HFFc6 (cell line): ENCODE results near the gene PGPEP1. TPM values are rescaled to one million over a fixed set of nuclear protein-coding genes. Genes with fewer than 3 reads are reported as not detected.

ENCODE experiments used
- DNase-seq: peaks from one replicate; pipeline ENCODE4 v3.0.0-alpha.2; 2018
- H3K27ac Mint-ChIP-seq: 2 replicates; pipeline ENCODE4 v1.8.0; 2020; ENCODE audit warnings: mild to moderate bottlenecking, mixed read lengths
- H3K27me3 Mint-ChIP-seq: 2 replicates; pipeline ENCODE4 v1.8.0; 2021; ENCODE audit warnings: mild to moderate bottlenecking, moderate library complexity, mixed read lengths; ENCODE audit not compliant: insufficient read depth
- H3K36me3 Mint-ChIP-seq: 2 replicates; pipeline ENCODE4 v1.8.0; 2021; ENCODE audit warnings: low read depth, mixed read lengths
- H3K4me1 Mint-ChIP-seq: 2 replicates; pipeline ENCODE4 v1.8.0; 2020; ENCODE audit warnings: low read depth, mixed read lengths
- H3K4me3 Mint-ChIP-seq: 2 replicates; pipeline ENCODE4 v1.8.0; 2020; ENCODE audit warnings: mild to moderate bottlenecking, moderate library complexity, mixed read lengths
- H3K9me3 Mint-ChIP-seq: 2 replicates; pipeline ENCODE4 v1.8.0; 2020; ENCODE audit warnings: mild to moderate bottlenecking, mixed read lengths
- total RNA-seq, 6 experiments: library from RNA; stranded (reverse); fragmentation: NEBNext Ultra II Directional; extraction: Animal tissue kit (Norgen Biotek cat#: 25700); gene quantifications; 2 replicates in 1 of 6; 3 replicates in 5 of 6; pipeline ENCODE4 v1.2.3, GENCODE V29; 2021
- TF ChIP-seq, protein P1 (sequence below): fragments of 200-600 bp; sonication (generic); IDR thresholded peaks from 2 replicates; pipeline ENCODE4 v1.5.0; 2021; ENCODE audit warnings: antibody characterized with exemption, mild to moderate bottlenecking

The PGPEP1 gene
- total RNA-seq, 6 experiments from 2014 or later, result 30.5 to 54.1 (median 32.4) TPM

DNA sequence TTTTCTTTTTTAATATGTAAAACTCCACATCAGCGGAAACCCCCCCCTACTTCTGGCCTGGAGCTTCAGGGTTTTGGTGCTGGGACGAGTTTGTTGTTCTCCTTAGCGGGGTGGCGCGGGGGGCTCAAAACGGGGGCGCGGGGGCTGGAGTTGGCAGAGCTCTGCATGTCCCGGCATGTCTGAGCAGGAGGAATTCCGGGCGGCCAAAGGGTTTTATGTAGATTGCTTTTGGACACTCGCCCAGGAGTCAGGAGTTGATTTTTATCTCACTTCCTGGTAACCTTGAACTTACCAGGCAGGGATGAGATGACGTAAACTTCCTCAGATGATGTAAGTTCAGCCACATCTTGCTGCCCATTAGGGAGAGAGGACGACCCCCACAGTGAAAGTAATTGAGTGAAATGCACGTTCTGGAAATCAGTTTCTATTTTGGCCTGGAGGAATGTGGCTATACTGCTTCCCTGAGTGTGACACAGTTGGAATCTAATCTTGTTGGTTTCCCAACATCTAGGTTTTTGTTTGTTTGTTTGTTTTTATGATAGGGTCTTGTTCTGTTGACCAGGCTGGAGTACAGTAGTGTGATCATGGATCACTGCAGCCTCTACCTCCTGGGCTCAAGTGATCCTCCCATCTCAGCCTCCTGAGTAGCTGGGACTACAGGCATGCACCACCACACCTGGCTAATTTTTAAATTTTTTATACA lies 24.6 kb downstream of the PGPEP1 start:
- TF ChIP-seq, protein P1, sequence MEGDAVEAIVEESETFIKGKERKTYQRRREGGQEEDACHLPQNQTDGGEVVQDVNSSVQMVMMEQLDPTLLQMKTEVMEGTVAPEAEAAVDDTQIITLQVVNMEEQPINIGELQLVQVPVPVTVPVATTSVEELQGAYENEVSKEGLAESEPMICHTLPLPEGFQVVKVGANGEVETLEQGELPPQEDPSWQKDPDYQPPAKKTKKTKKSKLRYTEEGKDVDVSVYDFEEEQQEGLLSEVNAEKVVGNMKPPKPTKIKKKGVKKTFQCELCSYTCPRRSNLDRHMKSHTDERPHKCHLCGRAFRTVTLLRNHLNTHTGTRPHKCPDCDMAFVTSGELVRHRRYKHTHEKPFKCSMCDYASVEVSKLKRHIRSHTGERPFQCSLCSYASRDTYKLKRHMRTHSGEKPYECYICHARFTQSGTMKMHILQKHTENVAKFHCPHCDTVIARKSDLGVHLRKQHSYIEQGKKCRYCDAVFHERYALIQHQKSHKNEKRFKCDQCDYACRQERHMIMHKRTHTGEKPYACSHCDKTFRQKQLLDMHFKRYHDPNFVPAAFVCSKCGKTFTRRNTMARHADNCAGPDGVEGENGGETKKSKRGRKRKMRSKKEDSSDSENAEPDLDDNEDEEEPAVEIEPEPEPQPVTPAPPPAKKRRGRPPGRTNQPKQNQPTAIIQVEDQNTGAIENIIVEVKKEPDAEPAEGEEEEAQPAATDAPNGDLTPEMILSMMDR, result no peak
- H3K9me3 Mint-ChIP-seq, result no peaks in the 10 kb centered on the region
- peaks cover 39% of the 10 kb centered on the region for H3K36me3 Mint-ChIP-seq
- H3K4me1 Mint-ChIP-seq, result peaks cover 41% of the 10 kb centered on the region
- peak overlapping the region; percentile 98 for H3K27ac Mint-ChIP-seq
- DNase-seq, result peak; percentile 98
- peak overlapping the region; percentile 59 for H3K4me3 Mint-ChIP-seq
- H3K27me3 Mint-ChIP-seq, result peaks cover 2% of the 10 kb centered on the region; the same call in 1 of the 2 replicates

DNA sequence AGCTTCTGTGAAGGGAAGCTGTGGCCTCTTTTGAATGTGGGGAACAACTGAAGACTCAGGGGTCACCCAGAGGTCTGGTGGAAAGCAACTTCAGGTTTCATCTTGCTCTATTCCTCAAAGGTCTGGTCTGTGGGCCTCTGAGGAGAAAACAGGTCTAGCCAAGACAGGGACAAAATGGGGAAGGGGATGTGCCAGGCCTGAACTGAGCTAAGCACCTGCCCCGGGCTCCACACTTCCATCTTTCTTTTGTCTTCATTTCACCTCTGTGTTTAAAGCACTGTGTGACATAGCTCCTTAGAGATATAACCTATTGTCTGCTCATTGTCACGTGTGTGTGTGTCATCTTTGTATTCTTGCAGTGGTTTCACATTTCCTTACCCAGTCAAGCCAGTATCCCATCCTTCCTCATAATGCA lies 25.6 kb downstream of the PGPEP1 start:
- TF ChIP-seq, protein P1, result no peak
- peak; percentile 29 for DNase-seq
- H3K9me3 Mint-ChIP-seq, result no peaks in the 10 kb centered on the region
- peak overlapping the region; percentile 98 for H3K27ac Mint-ChIP-seq
- H3K4me3 Mint-ChIP-seq, result no peak overlapping the region
- peaks cover 41% of the 10 kb centered on the region for H3K4me1 Mint-ChIP-seq
- H3K36me3 Mint-ChIP-seq, result peaks cover 39% of the 10 kb centered on the region
- H3K27me3 Mint-ChIP-seq, result peaks cover 2% of the 10 kb centered on the region; the same call in 1 of the 2 replicates

DNA sequence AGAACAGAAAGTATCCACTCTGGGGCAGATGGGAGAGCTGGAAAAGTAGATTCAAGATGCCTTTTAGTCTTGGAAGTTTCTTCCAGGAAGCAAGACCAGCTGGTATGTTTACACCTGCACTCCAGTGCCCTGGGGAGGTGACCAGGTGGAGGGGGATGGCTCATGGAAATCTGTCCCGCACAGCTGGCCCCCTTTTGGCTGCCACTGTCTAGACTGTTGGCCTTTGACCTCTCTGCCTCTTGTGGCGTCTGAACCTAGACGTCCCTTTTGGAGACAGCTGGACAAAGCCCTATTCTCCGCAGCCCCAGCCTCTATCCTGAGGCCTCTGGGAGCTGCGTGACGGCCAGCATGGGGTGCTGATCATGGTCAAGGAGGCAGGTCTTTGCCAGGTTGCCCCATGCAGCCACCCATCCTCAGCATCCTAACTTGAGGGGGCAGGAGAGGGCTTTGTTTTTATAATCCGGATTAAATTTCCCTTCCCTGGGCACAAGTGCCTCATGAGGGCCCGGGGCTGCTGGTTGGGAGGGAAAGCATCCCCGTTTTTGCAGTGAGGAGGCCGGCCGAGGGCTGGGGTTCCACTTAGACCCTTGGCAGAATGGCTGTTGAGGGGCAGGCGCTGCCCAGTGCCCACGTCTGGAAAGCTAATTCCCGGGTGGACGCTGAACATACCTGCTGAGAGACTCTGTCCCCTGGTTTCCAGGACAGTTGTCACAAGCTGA lies 28.3 kb downstream of the PGPEP1 start:
- H3K4me1 Mint-ChIP-seq, result peaks cover 33% of the 10 kb centered on the region
- no peak overlapping the region for H3K27ac Mint-ChIP-seq
- TF ChIP-seq, protein P1, result no peak
- H3K4me3 Mint-ChIP-seq, result no peak overlapping the region
- H3K27me3 Mint-ChIP-seq, result peaks cover 4% of the 10 kb centered on the region; the same call in 1 of the 2 replicates
- peaks cover 21% of the 10 kb centered on the region for H3K36me3 Mint-ChIP-seq
- H3K9me3 Mint-ChIP-seq, result no peaks in the 10 kb centered on the region
- DNase-seq, result no peak

DNA sequence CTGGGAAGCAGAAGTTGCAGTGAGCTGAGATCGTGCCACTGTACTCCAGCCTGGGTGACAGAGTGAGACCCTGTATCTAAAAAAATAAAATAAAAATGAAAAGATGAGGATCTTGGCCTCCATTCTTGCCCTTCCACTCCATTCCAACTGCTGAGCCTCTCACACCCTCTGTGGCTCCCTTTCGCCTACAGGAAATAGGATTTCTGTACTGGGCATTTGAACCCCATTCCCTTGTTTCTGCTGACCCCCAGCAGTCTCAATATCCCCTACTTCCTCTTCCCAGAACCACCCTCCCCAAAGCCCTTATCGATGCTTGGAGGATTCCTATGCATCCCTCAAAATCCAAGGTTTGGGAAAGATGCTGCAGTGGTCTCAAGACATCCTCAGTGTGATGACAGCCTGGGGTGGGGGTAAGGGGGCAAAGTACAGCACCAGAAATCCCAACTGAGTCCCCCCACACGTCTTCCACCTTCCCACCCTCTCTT lies 33.1 kb downstream of the PGPEP1 start:
- no peaks in the 10 kb centered on the region for H3K9me3 Mint-ChIP-seq
- H3K4me3 Mint-ChIP-seq, result no peak overlapping the region; the same call in 1 of the 2 replicates
- TF ChIP-seq, protein P1, result no peak
- no peaks in the 10 kb centered on the region for H3K36me3 Mint-ChIP-seq
- H3K27me3 Mint-ChIP-seq, result peaks cover 2% of the 10 kb centered on the region; the same call in 1 of the 2 replicates
- peak overlapping the region; percentile 97 for H3K27ac Mint-ChIP-seq
- H3K4me1 Mint-ChIP-seq, result peaks cover 30% of the 10 kb centered on the region
- DNase-seq, result no peak

DNA sequence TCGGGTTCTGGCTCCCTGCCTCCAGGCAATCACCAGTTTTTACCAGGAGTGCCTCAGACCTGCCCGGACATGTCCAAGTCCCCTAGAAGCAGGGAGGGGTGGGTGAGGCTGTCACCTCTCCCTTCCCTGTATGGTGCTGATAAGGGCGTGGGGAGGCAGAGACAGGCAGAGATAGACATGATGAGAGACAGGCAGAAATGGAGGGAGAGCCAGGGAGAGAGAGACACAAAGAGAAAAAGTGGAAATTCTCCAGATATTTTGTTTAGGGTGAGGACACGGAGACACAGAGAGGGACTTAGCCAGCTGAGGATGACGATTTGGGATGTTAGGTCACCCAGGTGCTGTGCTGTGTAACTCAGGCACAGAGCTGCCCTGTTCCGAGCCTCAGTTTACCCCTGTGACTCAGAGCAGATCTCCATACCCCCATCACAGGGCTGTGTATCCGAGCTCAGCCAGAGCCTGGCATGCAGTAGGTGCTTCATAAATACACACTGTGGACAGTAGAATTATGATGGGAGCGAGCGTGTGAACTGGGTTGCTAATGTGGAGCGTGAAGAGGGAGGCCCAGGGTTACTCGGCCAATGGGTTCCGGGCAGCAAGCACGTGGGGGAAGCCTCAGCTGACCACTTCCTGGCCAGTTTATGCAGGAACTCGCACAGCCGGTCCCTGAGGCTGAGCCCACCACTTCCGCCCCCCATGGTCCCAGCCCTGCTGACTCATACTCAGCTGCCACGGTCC lies 33.7 kb downstream of the PGPEP1 start:
- H3K9me3 Mint-ChIP-seq, result no peaks in the 10 kb centered on the region
- H3K4me3 Mint-ChIP-seq, result peak overlapping the region; percentile 56
- TF ChIP-seq, protein P1, result no peak
- H3K36me3 Mint-ChIP-seq, result no peaks in the 10 kb centered on the region
- H3K27ac Mint-ChIP-seq, result peak overlapping the region; percentile 97
- H3K4me1 Mint-ChIP-seq, result peaks cover 36% of the 10 kb centered on the region
- peak; percentile 94 for DNase-seq
- peaks cover 2% of the 10 kb centered on the region; the same call in 1 of the 2 replicates for H3K27me3 Mint-ChIP-seq
